C4-2B (cell line): ENCODE results near the gene CA12.
"Not testable (repeated sequence)": the region's sequence is repeated elsewhere in the genome, so short reads cannot be mapped to it uniquely, and the experiment has no call there.

Experiments
- H3K27ac ChIP-seq: fragments of 450-650 bp; 2 replicates; pipeline ENCODE4 v1.5.1; 2017
- CTCF ChIP-seq: fragments of 450-650 bp; conservative IDR thresholded peaks from 2 replicates; pipeline ENCODE4 v1.5.1; 2017; ENCODE audit warnings: mild to moderate bottlenecking
- ZFX ChIP-seq: fragments of 450-650 bp; IDR thresholded peaks from 2 replicates; pipeline ENCODE4 v1.6.1; 2017

CA12 gene

GRCh38 chr15:63420333-63420747 lies 38.7 kb upstream of the CA12 start:
- TF ChIP-seq CTCF (no peak), ZFX (no peak)
- H3K27ac ChIP-seq = no peak overlapping the region; the same call in 1 of the 2 replicates

DNA sequence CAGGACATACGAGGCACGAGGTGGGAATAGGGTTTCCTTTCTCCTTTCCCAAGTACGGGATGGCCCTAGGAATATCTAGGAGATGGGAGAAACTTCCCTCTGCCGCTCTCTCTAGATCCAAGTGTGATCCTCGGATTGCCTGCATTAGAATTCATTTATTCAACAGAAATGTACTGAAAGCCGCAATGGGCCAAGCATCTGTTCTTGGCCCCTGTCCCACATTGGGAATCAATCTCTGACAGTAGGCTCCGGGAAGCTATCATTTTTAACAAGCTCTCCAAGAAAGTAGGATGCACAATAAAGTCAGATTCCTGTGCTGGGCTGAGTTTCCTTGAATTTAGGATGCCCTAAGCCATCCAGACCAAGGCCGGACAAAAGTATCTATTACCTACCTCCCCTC lies 37.2 kb upstream of the CA12 start:
- TF ChIP-seq ZFX = no peak
- no peak for TF ChIP-seq CTCF
- H3K27ac ChIP-seq = no peak overlapping the region

DNA sequence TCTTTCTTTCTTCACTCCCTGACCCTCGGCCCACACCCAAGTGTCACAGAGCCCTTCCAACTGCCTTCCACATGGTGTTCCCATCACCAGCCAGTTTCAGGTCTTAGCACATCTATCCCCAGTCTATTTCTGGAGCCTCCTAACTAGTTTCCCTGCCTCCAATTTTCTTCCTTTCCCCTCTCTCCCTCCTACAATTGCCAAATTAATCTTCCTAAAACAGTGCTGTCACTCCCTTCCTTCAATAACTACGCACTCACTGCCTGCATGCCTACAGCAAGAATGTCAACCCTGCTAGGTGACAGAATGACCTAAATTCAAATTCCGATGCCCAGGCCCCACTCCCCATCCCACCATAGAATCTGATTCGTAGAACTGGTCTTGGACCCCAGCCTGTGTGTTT lies 36.1 kb upstream of the CA12 start:
- TF ChIP-seq CTCF = no peak
- TF ChIP-seq ZFX = no peak
- H3K27ac ChIP-seq = no peak overlapping the region

- not testable (repeated sequence) for H3K27ac ChIP-seq
Observed at GRCh38 chr15:63417274-63417673, 35.6 kb upstream of the CA12 start.

GRCh38 chr15:63414474-63415120 lies 33.0 kb upstream of the CA12 start:
- TF ChIP-seq ZFX (no peak), CTCF (no peak)
- H3K27ac ChIP-seq = no peak overlapping the region

GRCh38 chr15:63412551-63412950 lies 30.9 kb upstream of the CA12 start:
- H3K27ac ChIP-seq = no peak overlapping the region
- TF ChIP-seq ZFX (no peak), CTCF (no peak)

DNA sequence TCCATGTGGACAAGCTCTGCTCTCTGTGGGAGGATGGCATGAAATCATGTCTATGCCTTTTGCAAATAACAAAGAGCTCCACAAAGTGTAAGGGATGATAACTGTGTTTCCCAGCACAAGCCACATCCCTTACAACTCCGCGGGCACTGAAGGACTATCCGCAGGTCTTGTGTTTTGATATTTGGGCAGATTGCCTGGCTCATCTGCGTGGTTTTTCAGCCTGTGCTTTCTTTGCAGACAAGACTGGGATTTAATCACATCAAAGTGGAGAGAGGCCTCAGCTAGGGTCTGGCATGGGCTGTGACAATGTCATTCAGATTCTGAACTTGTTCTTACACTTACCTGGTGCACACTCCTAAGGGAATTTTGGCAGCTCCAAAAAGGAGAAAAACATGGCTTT lies 30.2 kb upstream of the CA12 start:
- TF ChIP-seq ZFX = no peak
- no peak for TF ChIP-seq CTCF
- no peak overlapping the region for H3K27ac ChIP-seq

DNA sequence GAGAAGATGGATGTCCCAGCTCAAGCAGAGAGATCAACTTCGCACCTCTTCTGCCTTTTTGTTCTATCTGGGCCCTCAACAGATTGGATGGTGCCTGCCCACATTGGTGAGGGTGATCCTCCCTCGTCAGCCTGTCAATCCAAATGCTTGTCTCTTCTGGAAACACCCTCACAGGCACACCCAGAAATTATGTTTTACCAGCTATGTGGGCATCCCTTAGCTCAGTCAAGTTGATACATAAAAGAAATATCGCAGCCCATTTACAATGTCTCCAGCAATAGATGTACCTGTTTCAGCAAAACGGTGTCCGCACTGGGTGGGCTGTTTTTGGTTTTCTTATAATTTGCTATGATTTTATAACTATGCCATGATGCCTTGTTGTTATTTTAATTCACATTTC lies 27.5 kb upstream of the CA12 start:
- TF ChIP-seq CTCF (no peak), ZFX (no peak)
- no peak overlapping the region for H3K27ac ChIP-seq
